ENCODE data around the gene SLC22A25. TPM values are rescaled to one million over a fixed set of nuclear protein-coding genes. Genes with fewer than 3 reads are reported as not detected.

SLC22A25 gene
- total and polyA plus RNA-seq, 2 of the 13 experiments (the other 11 are each of a cell fraction or from before 2014, with no cell fraction given), result 0.18 to 0.42 TPM

DNA sequence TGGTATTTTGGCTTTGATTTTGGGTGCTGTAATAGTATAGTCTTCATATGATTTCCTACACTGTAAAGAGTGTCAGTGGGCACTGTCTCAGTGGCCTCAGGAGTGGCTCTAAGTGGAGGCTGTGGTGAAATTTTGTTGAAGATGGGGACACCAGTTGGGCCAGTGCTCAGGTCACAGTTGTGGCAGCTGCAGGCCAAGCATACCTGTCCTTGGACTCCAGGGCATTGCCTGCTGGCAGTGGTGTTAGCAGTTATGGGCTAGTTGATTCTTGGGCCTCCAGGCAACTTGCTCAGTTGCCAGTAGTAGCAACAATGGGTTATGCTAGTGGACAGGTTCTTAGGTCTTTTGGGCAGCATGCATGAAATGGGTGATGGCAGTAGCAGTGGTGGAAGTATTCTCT is 39.2 kb upstream of the SLC22A25 start:
- TF ChIP-seq ZNF83 (CRISPR knock-in tag; IDR thresholded peaks at IDR 0.05; ENCODE audit: borderline replicate concordance), result no peak
- no peak for TF ChIP-seq SMARCE1 (IDR thresholded peaks at IDR 0.05; ENCODE audit: borderline replicate concordance)
- TF ChIP-seq REPIN1 (CRISPR knock-in tag; IDR thresholded peaks at IDR 0.05; ENCODE audit: borderline replicate concordance, low read depth), result no peak
- TF ChIP-seq, protein P1, sequence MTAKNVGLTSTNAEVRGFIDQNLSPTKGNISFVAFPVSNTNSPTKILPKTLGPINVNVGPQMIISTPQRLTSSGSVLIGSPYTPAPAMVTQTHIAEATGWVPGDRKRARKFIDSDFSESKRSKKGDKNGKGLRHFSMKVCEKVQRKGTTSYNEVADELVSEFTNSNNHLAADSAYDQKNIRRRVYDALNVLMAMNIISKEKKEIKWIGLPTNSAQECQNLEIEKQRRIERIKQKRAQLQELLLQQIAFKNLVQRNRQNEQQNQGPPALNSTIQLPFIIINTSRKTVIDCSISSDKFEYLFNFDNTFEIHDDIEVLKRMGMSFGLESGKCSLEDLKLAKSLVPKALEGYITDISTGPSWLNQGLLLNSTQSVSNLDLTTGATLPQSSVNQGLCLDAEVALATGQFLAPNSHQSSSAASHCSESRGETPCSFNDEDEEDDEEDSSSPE (CRISPR knock-in tag; IDR thresholded peaks at IDR 0.05), result no peak
- TF ChIP-seq ZSCAN12 (CRISPR knock-in tag; IDR thresholded peaks at IDR 0.05), result no peak
- no peak for TF ChIP-seq REL (CRISPR knock-in tag; conservative IDR thresholded peaks at IDR 0.05)
- no peak for TF ChIP-seq GLI4 (CRISPR knock-in tag; IDR thresholded peaks at IDR 0.05; ENCODE audit: borderline replicate concordance)
- TF ChIP-seq U2AF1 (optimal IDR thresholded peaks at IDR 0.05; ENCODE audit: low read depth, low read length), result no peak
- no peak for TF ChIP-seq ZNF253 (CRISPR knock-in tag; IDR thresholded peaks at IDR 0.05; ENCODE audit: borderline replicate concordance)
- TF ChIP-seq, protein P2, sequence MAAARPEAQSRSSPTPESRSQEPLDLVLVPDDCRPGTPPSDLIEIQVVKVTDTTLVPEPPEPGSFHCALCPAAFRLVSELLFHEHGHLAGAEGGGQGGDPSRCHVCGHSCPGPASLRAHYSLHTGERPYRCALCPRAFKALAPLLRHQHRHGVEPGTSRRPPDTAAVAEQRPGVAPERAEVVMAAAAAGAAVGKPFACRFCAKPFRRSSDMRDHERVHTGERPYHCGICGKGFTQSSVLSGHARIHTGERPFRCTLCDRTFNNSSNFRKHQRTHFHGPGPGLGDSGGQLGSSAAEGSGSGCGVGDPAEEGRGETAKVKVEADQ (CRISPR knock-in tag; IDR thresholded peaks at IDR 0.05; ENCODE audit: borderline replicate concordance), result no peak
- no peak for TF ChIP-seq ZNF441 (CRISPR knock-in tag; IDR thresholded peaks at IDR 0.05; ENCODE audit: borderline replicate concordance)
- no peak for TF ChIP-seq ZFP36 (IDR thresholded peaks at IDR 0.05; ENCODE audit: borderline replicate concordance, low read depth, low read length, partially characterized antibody)
- TF ChIP-seq GFI1 (CRISPR knock-in tag; IDR thresholded peaks at IDR 0.05; ENCODE audit: borderline replicate concordance), result no peak
- TF ChIP-seq, protein P3, sequence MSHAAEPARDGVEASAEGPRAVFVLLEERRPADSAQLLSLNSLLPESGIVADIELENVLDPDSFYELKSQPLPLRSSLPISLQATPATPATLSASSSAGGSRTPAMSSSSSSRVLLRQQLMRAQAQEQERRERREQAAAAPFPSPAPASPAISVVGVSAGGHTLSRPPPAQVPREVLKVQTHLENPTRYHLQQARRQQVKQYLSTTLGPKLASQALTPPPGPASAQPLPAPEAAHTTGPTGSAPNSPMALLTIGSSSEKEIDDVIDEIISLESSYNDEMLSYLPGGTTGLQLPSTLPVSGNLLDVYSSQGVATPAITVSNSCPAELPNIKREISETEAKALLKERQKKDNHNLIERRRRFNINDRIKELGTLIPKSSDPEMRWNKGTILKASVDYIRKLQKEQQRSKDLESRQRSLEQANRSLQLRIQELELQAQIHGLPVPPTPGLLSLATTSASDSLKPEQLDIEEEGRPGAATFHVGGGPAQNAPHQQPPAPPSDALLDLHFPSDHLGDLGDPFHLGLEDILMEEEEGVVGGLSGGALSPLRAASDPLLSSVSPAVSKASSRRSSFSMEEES (CRISPR knock-in tag; IDR thresholded peaks at IDR 0.05), result no peak
- TF ChIP-seq BCL6 (CRISPR knock-in tag; IDR thresholded peaks at IDR 0.05), result no peak
- TF ChIP-seq, protein P4, sequence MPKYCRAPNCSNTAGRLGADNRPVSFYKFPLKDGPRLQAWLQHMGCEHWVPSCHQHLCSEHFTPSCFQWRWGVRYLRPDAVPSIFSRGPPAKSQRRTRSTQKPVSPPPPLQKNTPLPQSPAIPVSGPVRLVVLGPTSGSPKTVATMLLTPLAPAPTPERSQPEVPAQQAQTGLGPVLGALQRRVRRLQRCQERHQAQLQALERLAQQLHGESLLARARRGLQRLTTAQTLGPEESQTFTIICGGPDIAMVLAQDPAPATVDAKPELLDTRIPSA (CRISPR knock-in tag; IDR thresholded peaks at IDR 0.05; ENCODE audit: borderline replicate concordance), result no peak
- no peak for TF ChIP-seq RBM39 (IDR thresholded peaks at IDR 0.05; ENCODE audit: low read depth, low read length, poor library complexity, severe bottlenecking)
- TF ChIP-seq, protein P5, sequence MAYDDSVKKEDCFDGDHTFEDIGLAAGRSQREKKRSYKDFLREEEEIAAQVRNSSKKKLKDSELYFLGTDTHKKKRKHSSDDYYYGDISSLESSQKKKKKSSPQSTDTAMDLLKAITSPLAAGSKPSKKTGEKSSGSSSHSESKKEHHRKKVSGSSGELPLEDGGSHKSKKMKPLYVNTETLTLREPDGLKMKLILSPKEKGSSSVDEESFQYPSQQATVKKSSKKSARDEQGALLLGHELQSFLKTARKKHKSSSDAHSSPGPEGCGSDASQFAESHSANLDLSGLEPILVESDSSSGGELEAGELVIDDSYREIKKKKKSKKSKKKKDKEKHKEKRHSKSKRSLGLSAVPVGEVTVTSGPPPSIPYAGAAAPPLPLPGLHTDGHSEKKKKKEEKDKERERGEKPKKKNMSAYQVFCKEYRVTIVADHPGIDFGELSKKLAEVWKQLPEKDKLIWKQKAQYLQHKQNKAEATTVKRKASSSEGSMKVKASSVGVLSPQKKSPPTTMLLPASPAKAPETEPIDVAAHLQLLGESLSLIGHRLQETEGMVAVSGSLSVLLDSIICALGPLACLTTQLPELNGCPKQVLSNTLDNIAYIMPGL (CRISPR knock-in tag; IDR thresholded peaks at IDR 0.05; ENCODE audit: borderline replicate concordance in 1 of 2, low read depth in 1 of 2), result no peak
- H2AFZ ChIP-seq (ENCODE audit: low read length), result no peak overlapping the region
- FAIRE-seq (no peak), DNase-seq (ENCODE audit: low spot score) (no peak), ATAC-seq (no peak)
- intact Hi-C loops (cut with micrococcal nuclease; ENCODE audit: unreplicated experiment), result no loop called here
- H3K36me3 ChIP-seq (replicated peaks in 1 of 2; ENCODE audit: control insufficient read depth in 1 of 2, insufficient read depth in 2 of 2, low read length in 2 of 2), result no peaks in the 10 kb centered on the region
- H3K9me3 ChIP-seq (ENCODE audit: low read length), result no peaks in the 10 kb centered on the region
- peaks cover 28% of the 10 kb centered on the region for H3K4me1 ChIP-seq (ENCODE audit: insufficient read depth, low read length)
- H3K27ac ChIP-seq (ENCODE audit: extremely low read length, insufficient read depth, low read length), result no peak overlapping the region
- no peaks in the 10 kb centered on the region for H3K27me3 ChIP-seq (ENCODE audit: control insufficient read depth in 1 of 2, insufficient read depth in 2 of 2, low read length in 2 of 2)
- BruUV-seq (replicated peaks), result no TSS peak
- ChIA-PET CTCF (ENCODE audit: low intra/inter-chr PET ratio, low total read pairs) (no interaction called here), POLR2A (no interaction called here)
- H4K20me1 ChIP-seq (ENCODE audit: insufficient read depth, low read length), result no peaks in the 10 kb centered on the region
- H3K4me2 ChIP-seq (ENCODE audit: low read depth, low read length), result no peak overlapping the region
- H3K4me3 ChIP-seq (replicated peaks in 1 of 3; ENCODE audit: insufficient read depth in 1 of 3, low read depth in 2 of 3, low read length in 3 of 3), result no peak overlapping the region
- H3K79me2 ChIP-seq (ENCODE audit: insufficient read depth, low read length), result no peaks in the 10 kb centered on the region
- no peak overlapping the region for H3K9ac ChIP-seq (ENCODE audit: insufficient read depth, low read depth, low read length)
- in situ Hi-C loops (cut with HindIII; ENCODE audit: extremely low pct_ligation_motif_present, low pct_unique_long_range_greater_than_20kb), result no loop called here

Measured in HepG2 (cell line).